CD4-positive, CD25-positive, alpha-beta regulatory T cell (primary cell): ENCODE results near the gene CHD1. TPM values are rescaled to one million over a fixed set of nuclear protein-coding genes. Genes with fewer than 3 reads are reported as not detected.
"Not testable (repeated sequence)": the region's sequence is repeated elsewhere in the genome, so short reads cannot be mapped to it uniquely, and the experiment has no call there.

ENCODE experiments used
- ATAC-seq, 2 donors: fragments of 150-1000 bp; cut with Tn5 transposase; one replicate each; pipeline ENCODE4 v1.10.0; 2021; ENCODE audit warnings: low read depth in 2 of 2, moderate number of reproducible peaks in 2 of 2, moderate library complexity in 1 of 2
- DNase-seq, 3 donors: peaks; one replicate each; pipeline versions ENCODE4 v3.0.0 to v3.0.0-alpha.2; 2012 to 2022; ENCODE audit warnings: mixed read lengths in 1 of 3
- H3K27ac ChIP-seq: one replicate; pipeline ENCODE4 v1.7.0; 2013; ENCODE audit warnings: mild to moderate bottlenecking, low read length; ENCODE audit not compliant: insufficient read depth, poor library complexity, severe bottlenecking
- H3K27me3 ChIP-seq: one replicate; pipeline ENCODE4 v1.7.0; 2013; ENCODE audit warnings: low read length; ENCODE audit not compliant: control insufficient read depth, insufficient read depth
- H3K36me3 ChIP-seq: one replicate; pipeline ENCODE4 v1.7.0; 2013; ENCODE audit warnings: mild to moderate bottlenecking, low read length, moderate library complexity; ENCODE audit not compliant: control insufficient read depth, insufficient read depth
- H3K4me1 ChIP-seq: 2 replicates; pipeline ENCODE4 v1.7.0; 2013; ENCODE audit warnings: mild to moderate bottlenecking, low read length; ENCODE audit not compliant: insufficient read depth, control insufficient read depth, poor library complexity, severe bottlenecking
- H3K4me3 ChIP-seq: one replicate; pipeline ENCODE4 v1.7.0; 2013; ENCODE audit warnings: low read depth, mild to moderate bottlenecking, low read length, moderate library complexity
- H3K9me3 ChIP-seq, 2 experiments: 1 replicate in 1 of 2; 2 replicates in 1 of 2; pipeline ENCODE4 v1.7.0; 2013; ENCODE audit warnings: low read length in 2 of 2, mild to moderate bottlenecking in 1 of 2, moderate library complexity in 1 of 2; ENCODE audit not compliant: control insufficient read depth in 2 of 2
- H3K27ac Mint-ChIP-seq, 3 donors: one replicate each; pipeline ENCODE4 v1.8.0; 2020 to 2022; ENCODE audit warnings: mild to moderate bottlenecking in 3 of 3, mixed read lengths in 3 of 3, moderate library complexity in 2 of 3
- H3K27me3 Mint-ChIP-seq: one replicate; pipeline ENCODE4 v1.8.0; 2022; ENCODE audit warnings: mild to moderate bottlenecking, mixed read lengths
- H3K36me3 Mint-ChIP-seq: one replicate; pipeline ENCODE4 v1.8.0; 2020; ENCODE audit warnings: mixed read lengths
- H3K4me1 Mint-ChIP-seq, 4 donors: one replicate each; pipeline ENCODE4 v1.8.0; 2020 to 2022; ENCODE audit warnings: mixed read lengths in 4 of 4, mild to moderate bottlenecking in 1 of 4
- H3K4me3 Mint-ChIP-seq, 4 donors: one replicate each; pipeline ENCODE4 v1.8.0; 2020 to 2022; ENCODE audit warnings: mild to moderate bottlenecking in 4 of 4, mixed read lengths in 4 of 4, moderate library complexity in 3 of 4
- H3K9me3 Mint-ChIP-seq, 7 donors: one replicate each; pipeline ENCODE4 v1.8.0; 2020 to 2022; ENCODE audit warnings: mixed read lengths in 7 of 7, mild to moderate bottlenecking in 3 of 7, moderate library complexity in 2 of 7
- polyA plus RNA-seq, 4 donors: library from polyadenylated mRNA; unstranded; fragments of 300-500 nt; fragmentation: Illumina TruSeq; gene quantifications; one replicate each; pipeline ENCODE4 v1.2.3, GENCODE V29; 2021
- total RNA-seq: library from RNA; stranded (reverse); gene quantifications from one replicate; pipeline ENCODE4 v1.2.3, GENCODE V29; 2022

The CHD1 gene
- total and polyA plus RNA-seq, 5 donors from 2014 or later = 7.8 to 172 (median 9.1) TPM

GRCh38 chr5:98965226-98965625 lies 36.4 kb upstream of the CHD1 start:
- no peaks in the 10 kb centered on the region for H3K36me3 ChIP-seq

GRCh38 chr5:98964621-98965020 lies 35.8 kb upstream of the CHD1 start:
- Mint-ChIP-seq H3K9me3 (peaks cover 0 to 8% (median 0%) of the 10 kb centered on the region in 7 donors), H3K4me1 (peaks cover 0 to 5% (median 1%) of the 10 kb centered on the region in 4 donors), H3K36me3 (no peaks in the 10 kb centered on the region), H3K27ac (no peak overlapping the region), H3K27me3 (peaks cover 12% of the 10 kb centered on the region), H3K4me3 (no peak overlapping the region)
- no peak for DNase-seq
- H3K4me1 ChIP-seq = no peaks in the 10 kb centered on the region
- no peak overlapping the region for H3K27ac ChIP-seq
- no peak for ATAC-seq
- no peaks in the 10 kb centered on the region for H3K36me3 ChIP-seq
- no peaks in the 10 kb centered on the region for H3K27me3 ChIP-seq
- peaks cover 0 to 2% of the 10 kb centered on the region in 2 experiments for H3K9me3 ChIP-seq
- no peak overlapping the region for H3K4me3 ChIP-seq

More at GRCh38 chr5:98965226-98965625, 36.4 kb upstream of the CHD1 start:
- Mint-ChIP-seq H3K27ac (no peak overlapping the region), H3K9me3 (peaks cover 0 to 8% (median 0%) of the 10 kb centered on the region in 7 donors), H3K27me3 (peaks cover 12% of the 10 kb centered on the region), H3K36me3 (no peaks in the 10 kb centered on the region), H3K4me3 (no peak overlapping the region), H3K4me1 (peaks cover 0 to 5% (median 1%) of the 10 kb centered on the region in 4 donors)
- H3K4me1 ChIP-seq = no peaks in the 10 kb centered on the region
- no peak overlapping the region for H3K27ac ChIP-seq
- ATAC-seq (no peak), DNase-seq (no peak)
- H3K9me3 ChIP-seq = peaks cover 0 to 2% of the 10 kb centered on the region in 2 experiments
- H3K27me3 ChIP-seq = no peaks in the 10 kb centered on the region
- H3K4me3 ChIP-seq = no peak overlapping the region

GRCh38 chr5:98963019-98963418 lies 34.2 kb upstream of the CHD1 start:
- Histone ChIP-seq H3K27me3 (no peaks in the 10 kb centered on the region), H3K27ac (no peak overlapping the region), H3K9me3 (peaks cover 0 to 2% of the 10 kb centered on the region in 2 experiments), H3K36me3 (no peaks in the 10 kb centered on the region), H3K4me3 (no peak overlapping the region), H3K4me1 (no peaks in the 10 kb centered on the region)
- Mint-ChIP-seq H3K4me1 (peaks cover 0 to 5% (median 1%) of the 10 kb centered on the region in 4 donors), H3K36me3 (no peaks in the 10 kb centered on the region), H3K4me3 (no peak overlapping the region), H3K27me3 (peaks cover 7% of the 10 kb centered on the region), H3K9me3 (peaks cover 0 to 8% (median 0%) of the 10 kb centered on the region in 7 donors), H3K27ac (no peak overlapping the region)
- DNase-seq (no peak), ATAC-seq (no peak)

- Mint-ChIP-seq H3K27me3 (peaks cover 7% of the 10 kb centered on the region), H3K27ac (no peak overlapping the region), H3K9me3 (peaks cover 0 to 8% (median 0%) of the 10 kb centered on the region in 7 donors), H3K4me3 (no peak overlapping the region), H3K4me1 (peaks cover 0 to 5% (median 1%) of the 10 kb centered on the region in 4 donors), H3K36me3 (no peaks in the 10 kb centered on the region)
- Histone ChIP-seq H3K4me1 (no peaks in the 10 kb centered on the region), H3K27me3 (no peaks in the 10 kb centered on the region), H3K36me3 (no peaks in the 10 kb centered on the region), H3K4me3 (no peak overlapping the region), H3K9me3 (peaks cover 0 to 2% of the 10 kb centered on the region in 2 experiments), H3K27ac (no peak overlapping the region)
- ATAC-seq (no peak), DNase-seq (no peak)
These were observed 33.8 kb upstream of the CHD1 start for GRCh38 chr5:98962587-98962986.

GRCh38 chr5:98961665-98962344 lies 33.0 kb upstream of the CHD1 start:
- Mint-ChIP-seq H3K27me3 (peaks cover 7% of the 10 kb centered on the region), H3K4me3 (no peak overlapping the region), H3K9me3 (peaks cover 0 to 8% (median 0%) of the 10 kb centered on the region in 7 donors), H3K4me1 (peaks cover 0 to 5% (median 1%) of the 10 kb centered on the region in 4 donors), H3K36me3 (no peaks in the 10 kb centered on the region), H3K27ac (no peak overlapping the region)
- no peaks in the 10 kb centered on the region for H3K36me3 ChIP-seq
- H3K4me3 ChIP-seq = no peak overlapping the region
- H3K27ac ChIP-seq = no peak overlapping the region
- DNase-seq = no peak
- ATAC-seq = no peak
- H3K9me3 ChIP-seq = peaks cover 0 to 2% of the 10 kb centered on the region in 2 experiments
- no peaks in the 10 kb centered on the region for H3K27me3 ChIP-seq
- no peaks in the 10 kb centered on the region for H3K4me1 ChIP-seq

- peaks cover 0 to 5% (median under 1%) of the 10 kb centered on the region in 4 donors for H3K4me1 Mint-ChIP-seq
- DNase-seq = no peak
- ATAC-seq = no peak
- Histone ChIP-seq H3K27me3 (no peaks in the 10 kb centered on the region), H3K4me1 (no peaks in the 10 kb centered on the region), H3K4me3 (no peak overlapping the region), H3K36me3 (no peaks in the 10 kb centered on the region), H3K9me3 (no peaks in the 10 kb centered on the region), H3K27ac (no peak overlapping the region)
- peaks cover 4% of the 10 kb centered on the region for H3K27me3 Mint-ChIP-seq
- peaks cover 0 to 1% (median 0%) of the 10 kb centered on the region in 7 donors for H3K9me3 Mint-ChIP-seq
- no peak overlapping the region for H3K4me3 Mint-ChIP-seq
- H3K36me3 Mint-ChIP-seq = no peaks in the 10 kb centered on the region
- H3K27ac Mint-ChIP-seq = no peak overlapping the region
These were observed 28.5 kb upstream of the CHD1 start for GRCh38 chr5:98957307-98957706.

- not testable (repeated sequence) for H3K36me3 Mint-ChIP-seq, H3K4me3 Mint-ChIP-seq, H3K27me3 ChIP-seq, ATAC-seq, H3K27ac ChIP-seq, H3K4me1 ChIP-seq, H3K36me3 ChIP-seq, H3K4me3 ChIP-seq, H3K4me1 Mint-ChIP-seq, H3K27ac Mint-ChIP-seq, H3K9me3 ChIP-seq, H3K9me3 Mint-ChIP-seq, DNase-seq, H3K27me3 Mint-ChIP-seq
These were observed 27.1 kb upstream of the CHD1 start for GRCh38 chr5:98955888-98956287.

- ATAC-seq, DNase-seq, H3K9me3 Mint-ChIP-seq, H3K36me3 Mint-ChIP-seq, H3K4me1 ChIP-seq, H3K27ac ChIP-seq, H3K27me3 ChIP-seq, H3K4me3 ChIP-seq, H3K27me3 Mint-ChIP-seq, H3K27ac Mint-ChIP-seq, H3K4me1 Mint-ChIP-seq, H3K9me3 ChIP-seq, H3K36me3 ChIP-seq, H3K4me3 Mint-ChIP-seq: not testable (repeated sequence)
These were observed 26.7 kb upstream of the CHD1 start for GRCh38 chr5:98955471-98955870.
